ENCODE measurements around the gene TRIM31. TPM values are rescaled to one million over a fixed set of nuclear protein-coding genes. Genes with fewer than 3 reads are reported as not detected.

Gene TRIM31
- polyA plus RNA-seq, 4 donors, result not detected

DNA sequence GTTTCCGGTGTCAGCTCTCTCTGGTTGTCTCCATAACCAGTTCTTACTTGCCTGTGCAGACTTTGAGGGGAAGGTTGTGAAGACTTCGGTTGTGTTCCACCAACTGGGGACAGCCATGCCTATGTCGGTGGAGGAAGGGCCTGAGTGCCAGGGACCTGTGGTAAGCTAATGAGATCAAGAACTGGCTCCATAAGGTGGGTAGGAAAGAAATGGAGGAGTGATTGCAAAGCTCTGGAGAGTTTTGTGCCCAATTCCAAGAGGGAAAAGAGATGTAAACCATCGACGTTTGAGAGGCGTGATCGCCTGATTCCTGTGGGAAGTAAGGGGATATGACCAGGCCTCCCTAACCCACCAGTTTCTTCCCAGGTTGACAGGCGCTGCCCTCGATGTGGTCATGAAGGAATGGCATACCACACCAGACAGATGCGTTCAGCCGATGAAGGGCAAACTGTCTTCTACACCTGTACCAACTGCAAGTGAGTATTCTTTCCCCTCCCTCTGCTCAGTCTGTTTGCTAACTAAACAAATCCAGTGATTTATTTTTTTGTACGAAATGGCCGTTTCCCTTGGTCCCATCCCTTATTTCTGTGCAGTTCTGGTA is 50.9 kb downstream of the TRIM31 start:
- no peak for DNase-seq (ENCODE audit: low read depth in 4 of 4, low spot score in 3 of 4)

DNA sequence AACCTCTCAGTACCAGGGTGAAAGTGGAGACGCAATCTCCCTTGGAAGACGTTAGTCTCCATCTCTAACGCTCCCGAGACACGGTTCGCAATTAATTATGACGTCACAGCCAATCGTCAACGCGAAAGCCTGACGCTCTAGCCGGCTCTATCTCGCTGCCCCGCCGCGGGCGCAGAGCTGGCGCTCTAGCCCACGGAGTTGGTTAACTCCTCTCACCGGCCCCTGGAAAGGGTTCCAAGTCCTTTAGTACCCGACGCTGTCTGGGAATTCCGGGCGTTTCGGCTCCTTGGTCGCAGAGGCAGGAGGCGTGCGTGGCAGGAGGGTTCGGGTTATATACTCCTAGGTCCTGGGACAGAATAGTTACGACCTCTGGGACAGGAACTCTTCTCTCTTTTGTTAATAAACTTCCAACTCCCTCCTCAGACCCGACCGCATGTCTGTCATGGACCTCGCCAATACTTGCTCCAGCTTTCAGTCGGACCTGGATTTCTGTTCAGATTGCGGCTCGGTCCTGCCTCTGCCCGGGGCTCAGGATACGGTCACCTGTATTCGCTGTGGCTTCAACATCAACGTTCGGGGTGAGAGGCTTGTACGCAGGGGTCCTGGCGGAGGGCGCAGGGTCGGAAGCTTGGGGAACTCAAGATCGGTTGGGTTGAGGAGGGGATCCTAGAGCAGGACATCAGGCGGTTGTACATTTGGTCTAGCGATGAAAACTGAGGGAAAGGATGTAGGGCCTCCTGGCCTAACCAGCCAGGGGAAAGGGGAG is 51.6 kb downstream of the TRIM31 start, which contains the start of gene POLR1H:
TSS of gene POLR1H (plus strand) at position 174 of the 766 bp plus-strand sequence. CDS start at position 434, 260 bp downstream.
- peak; percentile 89 to 96 (median 94) for DNase-seq (ENCODE audit: low read depth in 4 of 4, low spot score in 3 of 4)

DNA sequence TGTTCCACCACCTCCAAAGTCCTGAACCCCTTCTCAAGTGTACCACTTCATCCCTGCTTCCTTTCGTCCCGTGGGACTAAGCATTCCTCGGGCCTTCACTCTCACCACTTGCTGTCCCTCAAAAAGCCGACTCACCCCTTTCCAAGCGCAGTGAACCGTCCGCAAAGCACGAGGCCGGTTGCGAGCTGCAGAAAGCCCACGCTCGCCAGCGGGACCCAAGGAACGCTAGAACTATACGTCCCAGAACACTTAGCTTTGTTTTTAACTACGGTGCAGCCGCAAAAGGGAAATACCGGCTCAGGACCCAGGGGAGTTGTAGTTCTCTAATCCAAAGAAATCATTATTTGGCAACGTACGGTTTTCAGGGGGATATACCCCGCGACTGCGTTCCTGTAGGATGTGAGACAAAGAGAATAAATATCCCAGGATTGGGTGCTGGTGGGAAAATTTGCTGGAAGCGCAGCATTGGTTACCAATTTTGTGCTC is 52.2 kb downstream of the TRIM31 start:
- no peak for DNase-seq (ENCODE audit: low read depth in 4 of 4, low spot score in 3 of 4)

GRCh38 chr6:30055513-30055912 is 57.4 kb downstream of the TRIM31 start:
- DNase-seq (ENCODE audit: low read depth in 4 of 4, low spot score in 3 of 4), result no peak

- DNase-seq (ENCODE audit: low read depth in 4 of 4, low spot score in 3 of 4), result no peak
These were observed 59.2 kb downstream of the TRIM31 start for GRCh38 chr6:30053682-30054081.

Other genes with a start within 250 kb of the TRIM31 start
- gene HLA-A, start 170.6 kb downstream of the TRIM31 start, polyA plus RNA-seq (ENCODE audit: insufficient read length in 4 of 4), result 100 to 1,000 TPM; 116 to 202 (median 172) TPM
- gene POLR1H, start 51.8 kb downstream of the TRIM31 start, polyA plus RNA-seq (ENCODE audit: insufficient read length in 4 of 4), result 10 to 100 TPM; 36.7 to 41.9 (median 37.7) TPM
- gene PPP1R11, start 45.9 kb downstream of the TRIM31 start, polyA plus RNA-seq (ENCODE audit: insufficient read length in 4 of 4), result 10 to 100 TPM; 56.7 to 74.2 (median 64.7) TPM
- gene RNF39, start 37.3 kb downstream of the TRIM31 start, polyA plus RNA-seq (ENCODE audit: insufficient read length in 4 of 4), result 1 to 10 TPM in 3 of 4 donors, under 1 TPM in 1; 0.97 to 1.5 (median 1.3) TPM
- gene TRIM40, start 23.1 kb upstream of the TRIM31 start, polyA plus RNA-seq (ENCODE audit: insufficient read length in 4 of 4), result not detected
- gene TRIM10, start 48.1 kb upstream of the TRIM31 start, polyA plus RNA-seq (ENCODE audit: insufficient read length in 4 of 4), result 1 to 10 TPM in 1 of 4 donors, under 1 TPM in 3; 0.45 to 2.6 (median 0.48) TPM
- under 1 TPM in 1 of 4 donors, not detected in 3; 0.14 TPM for gene TRIM15, start 50.5 kb upstream of the TRIM31 start, polyA plus RNA-seq (ENCODE audit: insufficient read length in 4 of 4)
- gene TRIM26, start 100.3 kb upstream of the TRIM31 start, polyA plus RNA-seq (ENCODE audit: insufficient read length in 4 of 4), result 10 to 100 TPM; 28.8 to 39.3 (median 36.9) TPM
- gene TRIM39, start 213.8 kb upstream of the TRIM31 start, polyA plus RNA-seq (ENCODE audit: insufficient read length in 4 of 4), result 10 to 100 TPM in 3 of 4 donors, 1 to 10 TPM in 1; 10.0 to 15.1 (median 13.4) TPM
- gene RPP21, start 232.1 kb upstream of the TRIM31 start, polyA plus RNA-seq (ENCODE audit: insufficient read length in 4 of 4), result 10 to 100 TPM; 22.5 to 40.2 (median 28.7) TPM

All from left renal pelvis (tissue), 4 donors.